ENCODE data around the gene NLRC5.

GRCh38 chr16:57062329-57062728 is 73.0 kb downstream of the NLRC5 start:
- TF ChIP-seq CTCF (IDR thresholded peaks at IDR 0.05) (no peak), POLR2A (IDR thresholded peaks at IDR 0.05; ENCODE audit: low read depth) (no peak), EP300 (IDR thresholded peaks at IDR 0.05) (no peak), POLR2AphosphoS5 (IDR thresholded peaks at IDR 0.05) (peak in 1 of 2 donors; percentile 13)

Measured in esophagus muscularis mucosa (tissue), 4 donors.